ENCODE measurements around the gene NACC2. TPM values are rescaled to one million over a fixed set of nuclear protein-coding genes. Genes with fewer than 3 reads are reported as not detected.
A peak's percentile ranks its signal among the peaks of the same experiment; 100 is the strongest.

The NACC2 gene
- total RNA-seq, 2 donors from 2014 or later: 69.2 to 79.7 TPM

DNA sequence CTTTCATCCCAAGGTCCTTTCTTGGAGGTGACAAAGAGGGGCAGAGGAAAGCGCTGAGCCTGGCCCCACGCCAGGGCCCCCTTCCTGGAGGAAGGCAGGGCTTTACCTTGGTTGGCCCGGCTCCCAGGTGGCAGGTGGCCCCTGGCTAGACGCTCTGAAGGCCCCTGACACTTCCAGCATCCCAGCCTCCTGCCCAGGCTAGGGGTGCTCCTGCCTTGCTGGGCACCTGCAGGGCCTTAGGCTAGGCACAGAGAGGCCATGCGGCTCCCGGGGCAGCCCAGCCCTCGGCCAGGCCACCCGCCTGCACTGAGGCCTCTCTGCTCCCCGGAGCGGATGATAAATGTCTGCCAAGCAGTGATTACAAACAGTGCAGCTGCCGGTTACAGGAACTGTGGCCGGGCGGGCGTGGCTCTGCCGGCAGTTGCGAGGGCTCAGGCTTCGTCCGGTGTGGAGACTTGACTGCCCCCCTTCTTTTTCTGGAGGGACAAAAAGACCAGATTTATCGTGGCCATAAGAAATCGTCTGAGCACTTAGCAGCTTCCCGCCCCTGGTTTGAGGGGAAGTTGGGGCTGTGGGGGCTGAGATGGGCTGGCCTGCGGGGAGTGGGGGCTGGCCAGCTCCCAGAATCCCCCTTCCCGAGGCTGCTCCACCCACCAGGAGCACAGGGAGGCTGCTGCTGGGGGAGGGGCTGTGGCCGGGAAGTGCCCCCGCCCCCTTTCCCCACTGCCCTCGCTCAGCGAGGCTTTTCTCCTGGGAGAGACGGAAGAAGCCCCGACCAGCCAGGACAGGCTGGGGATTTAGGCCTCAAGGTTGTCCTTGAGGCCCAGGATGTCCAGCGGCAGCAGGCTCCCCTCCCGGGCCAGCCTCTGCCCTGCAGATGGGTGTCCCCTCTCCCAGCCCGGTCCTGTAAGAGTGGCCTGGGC, 102.3 kb downstream of the NACC2 start:
- Histone ChIP-seq H3K4me1 (ENCODE audit: control insufficient read depth in 1 of 2, low read depth in 2 of 2) (peaks cover 13 to 28% of the 10 kb centered on the region in 2 donors), H3K4me3 (peak overlapping the region; percentile 67), H3K27ac (peak overlapping the region; percentile 22 to 71), H3K27me3 (replicated peaks; ENCODE audit: insufficient read depth) (no peaks in the 10 kb centered on the region), H3K9me3 (no peaks in the 10 kb centered on the region), H3K36me3 (no peaks in the 10 kb centered on the region)
- peak; percentile 42 for ATAC-seq (ENCODE audit: insufficient number of reproducible peaks, low FRiP score, low read depth)
- TF ChIP-seq, protein P1, sequence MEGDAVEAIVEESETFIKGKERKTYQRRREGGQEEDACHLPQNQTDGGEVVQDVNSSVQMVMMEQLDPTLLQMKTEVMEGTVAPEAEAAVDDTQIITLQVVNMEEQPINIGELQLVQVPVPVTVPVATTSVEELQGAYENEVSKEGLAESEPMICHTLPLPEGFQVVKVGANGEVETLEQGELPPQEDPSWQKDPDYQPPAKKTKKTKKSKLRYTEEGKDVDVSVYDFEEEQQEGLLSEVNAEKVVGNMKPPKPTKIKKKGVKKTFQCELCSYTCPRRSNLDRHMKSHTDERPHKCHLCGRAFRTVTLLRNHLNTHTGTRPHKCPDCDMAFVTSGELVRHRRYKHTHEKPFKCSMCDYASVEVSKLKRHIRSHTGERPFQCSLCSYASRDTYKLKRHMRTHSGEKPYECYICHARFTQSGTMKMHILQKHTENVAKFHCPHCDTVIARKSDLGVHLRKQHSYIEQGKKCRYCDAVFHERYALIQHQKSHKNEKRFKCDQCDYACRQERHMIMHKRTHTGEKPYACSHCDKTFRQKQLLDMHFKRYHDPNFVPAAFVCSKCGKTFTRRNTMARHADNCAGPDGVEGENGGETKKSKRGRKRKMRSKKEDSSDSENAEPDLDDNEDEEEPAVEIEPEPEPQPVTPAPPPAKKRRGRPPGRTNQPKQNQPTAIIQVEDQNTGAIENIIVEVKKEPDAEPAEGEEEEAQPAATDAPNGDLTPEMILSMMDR (IDR thresholded peaks at IDR 0.05): no peak
- peak; percentile 49 for DNase-seq (ENCODE audit: low spot score)

DNA sequence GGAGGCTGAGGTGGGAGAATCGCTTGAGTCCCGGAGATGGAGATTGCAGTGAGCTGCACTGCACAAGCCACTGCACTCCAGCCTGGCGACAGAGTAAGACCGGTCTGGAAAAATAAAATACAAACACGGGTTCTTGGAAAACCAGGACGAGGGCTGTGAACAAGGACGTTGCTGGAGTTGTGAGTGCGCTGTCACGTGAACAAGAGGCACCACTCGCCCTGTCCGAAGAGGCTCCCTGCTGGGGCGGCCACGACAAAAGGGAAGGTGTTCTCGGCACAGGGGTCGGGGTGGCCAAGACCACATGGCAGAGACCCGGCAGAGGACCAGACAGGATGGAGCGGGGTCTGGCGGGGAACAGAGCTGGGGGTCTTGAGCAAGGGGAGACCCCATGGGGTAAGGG, 103.3 kb downstream of the NACC2 start:
- Histone ChIP-seq H3K9me3 (no peaks in the 10 kb centered on the region), H3K4me3 (no peak overlapping the region), H3K27ac (no peak overlapping the region), H3K27me3 (replicated peaks; ENCODE audit: insufficient read depth) (no peaks in the 10 kb centered on the region), H3K36me3 (no peaks in the 10 kb centered on the region), H3K4me1 (ENCODE audit: control insufficient read depth in 1 of 2, low read depth in 2 of 2) (peaks cover 13 to 28% of the 10 kb centered on the region in 2 donors)
- DNase-seq (ENCODE audit: low spot score): no peak
- ATAC-seq (ENCODE audit: insufficient number of reproducible peaks, low FRiP score, low read depth): no peak
- TF ChIP-seq, protein P1 (IDR thresholded peaks at IDR 0.05): no peak

DNA sequence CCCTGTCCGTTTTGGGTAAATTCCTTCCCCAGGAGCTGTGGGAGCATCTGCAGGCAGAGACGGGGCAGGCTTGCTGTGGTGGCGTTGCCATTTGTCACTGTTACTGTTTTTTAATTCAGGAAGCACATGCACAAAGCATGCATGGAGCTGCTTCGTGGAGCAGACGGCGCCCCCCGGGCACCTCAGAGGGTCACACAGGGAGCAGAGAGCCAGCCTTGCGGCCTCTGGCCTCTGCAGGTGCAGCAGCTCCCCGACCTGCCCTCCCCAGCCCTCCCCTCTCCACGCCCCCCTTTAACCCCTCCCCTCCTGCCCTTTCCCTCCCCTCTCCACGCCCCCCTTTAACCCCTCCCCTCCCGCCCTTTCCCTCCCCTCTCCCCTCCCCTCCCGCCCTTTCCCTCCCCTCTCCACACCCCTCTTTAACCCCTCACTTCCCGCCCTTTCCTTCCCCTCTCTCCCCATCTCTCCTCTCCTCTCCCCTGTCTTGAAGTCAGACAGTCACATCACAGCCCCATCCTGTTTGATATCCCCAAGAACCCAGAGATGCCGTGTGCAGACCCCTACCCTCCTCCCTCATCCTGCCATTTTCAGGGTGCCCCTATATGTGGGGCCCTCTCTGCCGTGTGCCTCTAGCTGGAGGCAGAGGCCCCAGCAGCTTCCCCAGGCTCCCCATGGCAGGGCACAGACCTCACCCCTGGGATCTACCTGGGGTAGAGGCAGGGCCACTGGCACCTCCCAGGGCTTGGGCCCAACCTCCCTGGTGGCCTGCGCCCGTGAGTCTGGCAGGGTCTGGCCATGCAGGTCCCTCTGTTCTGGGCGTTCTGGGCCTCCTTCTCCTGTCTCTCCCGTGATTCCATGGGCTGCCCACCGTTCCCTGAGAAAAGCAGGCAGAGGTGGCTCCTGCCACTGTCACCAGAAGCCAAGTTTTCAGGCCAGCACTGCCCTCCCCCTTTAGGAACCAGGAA, 104.3 kb downstream of the NACC2 start:
- TF ChIP-seq, protein P1 (IDR thresholded peaks at IDR 0.05): no peak
- DNase-seq (ENCODE audit: low spot score) (no peak), ATAC-seq (ENCODE audit: insufficient number of reproducible peaks, low FRiP score, low read depth) (no peak)
- no peak overlapping the region for H3K27ac ChIP-seq
- H3K27me3 ChIP-seq (replicated peaks; ENCODE audit: insufficient read depth): no peaks in the 10 kb centered on the region
- H3K4me1 ChIP-seq (ENCODE audit: control insufficient read depth in 1 of 2, low read depth in 2 of 2): peaks cover 13 to 28% of the 10 kb centered on the region in 2 donors
- H3K36me3 ChIP-seq: no peaks in the 10 kb centered on the region
- no peaks in the 10 kb centered on the region for H3K9me3 ChIP-seq
- peak overlapping the region; percentile 24 for H3K4me3 ChIP-seq

DNA sequence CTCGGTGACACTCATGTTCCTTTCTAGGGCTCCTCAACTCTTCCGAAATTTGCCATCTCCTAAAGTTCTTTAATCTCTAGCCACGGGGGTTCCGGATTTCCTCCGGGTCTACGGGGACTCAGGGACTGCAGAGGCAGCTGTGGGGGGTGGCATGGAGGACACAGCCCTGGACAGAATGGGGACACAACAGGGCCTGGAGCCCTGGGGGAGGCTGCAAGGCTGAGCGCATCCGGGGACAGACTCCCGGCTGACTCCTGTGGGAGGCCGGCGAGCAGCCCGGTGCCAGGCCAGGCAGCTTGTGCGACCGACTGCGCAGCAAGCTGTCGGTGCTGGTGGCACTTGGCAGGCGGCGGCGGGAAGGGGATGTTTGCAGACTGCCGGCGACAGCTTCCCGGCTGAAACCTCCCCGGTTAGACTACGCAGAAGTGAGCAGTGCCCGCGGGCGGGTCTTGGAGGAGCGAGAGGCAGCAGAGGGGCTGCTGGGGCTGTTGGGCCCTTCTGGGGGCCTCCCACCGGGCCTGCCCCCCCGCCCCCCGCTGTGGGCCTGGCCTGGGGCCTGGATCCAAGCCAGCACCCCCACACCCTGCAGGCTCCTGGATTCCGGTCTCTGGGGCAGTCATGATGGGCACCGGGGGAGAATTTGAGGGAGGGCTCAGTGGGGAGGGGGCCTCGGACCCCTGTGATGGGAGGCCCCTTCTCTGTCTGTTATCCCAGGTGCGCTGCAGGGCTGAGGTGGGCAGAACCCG, 105.2 kb downstream of the NACC2 start:
- Histone ChIP-seq H3K9me3 (no peaks in the 10 kb centered on the region), H3K4me3 (peak overlapping the region; percentile 24), H3K27ac (no peak overlapping the region), H3K27me3 (replicated peaks; ENCODE audit: insufficient read depth) (no peaks in the 10 kb centered on the region), H3K4me1 (ENCODE audit: control insufficient read depth in 1 of 2, low read depth in 2 of 2) (peaks cover 13 to 28% of the 10 kb centered on the region in 2 donors), H3K36me3 (no peaks in the 10 kb centered on the region)
- no peak for ATAC-seq (ENCODE audit: insufficient number of reproducible peaks, low FRiP score, low read depth)
- TF ChIP-seq, protein P1 (IDR thresholded peaks at IDR 0.05): no peak
- DNase-seq (ENCODE audit: low spot score): no peak

Measured in thoracic aorta (tissue), 2 donors.